ENCODE data around the gene DIPK1C.

DNA sequence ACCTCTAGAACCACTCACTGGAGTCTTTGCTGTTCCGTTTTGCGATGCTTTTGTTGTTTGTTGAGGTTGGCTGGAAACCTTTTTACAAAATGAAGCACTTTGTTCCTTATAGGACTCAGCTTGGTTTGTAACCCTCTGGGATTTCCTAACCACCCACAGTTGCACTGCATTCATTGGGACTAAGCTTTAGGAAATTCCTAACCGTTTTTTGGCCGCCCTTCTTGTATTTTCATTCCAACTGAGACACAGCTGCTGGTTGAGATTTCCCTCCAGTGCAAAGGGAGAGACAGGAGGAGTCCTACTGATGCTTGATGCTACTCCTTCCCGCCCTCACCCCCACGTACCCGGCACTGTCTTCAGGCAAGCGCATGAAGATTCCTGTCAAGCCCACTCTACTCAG lies 6.1 kb upstream of the DIPK1C start:
- TF ChIP-seq, protein P1, sequence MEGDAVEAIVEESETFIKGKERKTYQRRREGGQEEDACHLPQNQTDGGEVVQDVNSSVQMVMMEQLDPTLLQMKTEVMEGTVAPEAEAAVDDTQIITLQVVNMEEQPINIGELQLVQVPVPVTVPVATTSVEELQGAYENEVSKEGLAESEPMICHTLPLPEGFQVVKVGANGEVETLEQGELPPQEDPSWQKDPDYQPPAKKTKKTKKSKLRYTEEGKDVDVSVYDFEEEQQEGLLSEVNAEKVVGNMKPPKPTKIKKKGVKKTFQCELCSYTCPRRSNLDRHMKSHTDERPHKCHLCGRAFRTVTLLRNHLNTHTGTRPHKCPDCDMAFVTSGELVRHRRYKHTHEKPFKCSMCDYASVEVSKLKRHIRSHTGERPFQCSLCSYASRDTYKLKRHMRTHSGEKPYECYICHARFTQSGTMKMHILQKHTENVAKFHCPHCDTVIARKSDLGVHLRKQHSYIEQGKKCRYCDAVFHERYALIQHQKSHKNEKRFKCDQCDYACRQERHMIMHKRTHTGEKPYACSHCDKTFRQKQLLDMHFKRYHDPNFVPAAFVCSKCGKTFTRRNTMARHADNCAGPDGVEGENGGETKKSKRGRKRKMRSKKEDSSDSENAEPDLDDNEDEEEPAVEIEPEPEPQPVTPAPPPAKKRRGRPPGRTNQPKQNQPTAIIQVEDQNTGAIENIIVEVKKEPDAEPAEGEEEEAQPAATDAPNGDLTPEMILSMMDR (IDR thresholded peaks at IDR 0.05 in 2 of 3, conservative IDR thresholded peaks at IDR 0.05 in 1 of 3; ENCODE audit: control insufficient read depth in 2 of 3, extremely low read depth in 1 of 3, insufficient read depth in 1 of 3, low read depth in 3 of 3, low read length in 3 of 3), result no peak
- no peak for TF ChIP-seq SUPT20H (IDR thresholded peaks at IDR 0.05; ENCODE audit: borderline replicate concordance, control insufficient read depth, low read depth, low read length)
- TF ChIP-seq ZSCAN29 (IDR thresholded peaks at IDR 0.05), result no peak
- TF ChIP-seq, protein P2, sequence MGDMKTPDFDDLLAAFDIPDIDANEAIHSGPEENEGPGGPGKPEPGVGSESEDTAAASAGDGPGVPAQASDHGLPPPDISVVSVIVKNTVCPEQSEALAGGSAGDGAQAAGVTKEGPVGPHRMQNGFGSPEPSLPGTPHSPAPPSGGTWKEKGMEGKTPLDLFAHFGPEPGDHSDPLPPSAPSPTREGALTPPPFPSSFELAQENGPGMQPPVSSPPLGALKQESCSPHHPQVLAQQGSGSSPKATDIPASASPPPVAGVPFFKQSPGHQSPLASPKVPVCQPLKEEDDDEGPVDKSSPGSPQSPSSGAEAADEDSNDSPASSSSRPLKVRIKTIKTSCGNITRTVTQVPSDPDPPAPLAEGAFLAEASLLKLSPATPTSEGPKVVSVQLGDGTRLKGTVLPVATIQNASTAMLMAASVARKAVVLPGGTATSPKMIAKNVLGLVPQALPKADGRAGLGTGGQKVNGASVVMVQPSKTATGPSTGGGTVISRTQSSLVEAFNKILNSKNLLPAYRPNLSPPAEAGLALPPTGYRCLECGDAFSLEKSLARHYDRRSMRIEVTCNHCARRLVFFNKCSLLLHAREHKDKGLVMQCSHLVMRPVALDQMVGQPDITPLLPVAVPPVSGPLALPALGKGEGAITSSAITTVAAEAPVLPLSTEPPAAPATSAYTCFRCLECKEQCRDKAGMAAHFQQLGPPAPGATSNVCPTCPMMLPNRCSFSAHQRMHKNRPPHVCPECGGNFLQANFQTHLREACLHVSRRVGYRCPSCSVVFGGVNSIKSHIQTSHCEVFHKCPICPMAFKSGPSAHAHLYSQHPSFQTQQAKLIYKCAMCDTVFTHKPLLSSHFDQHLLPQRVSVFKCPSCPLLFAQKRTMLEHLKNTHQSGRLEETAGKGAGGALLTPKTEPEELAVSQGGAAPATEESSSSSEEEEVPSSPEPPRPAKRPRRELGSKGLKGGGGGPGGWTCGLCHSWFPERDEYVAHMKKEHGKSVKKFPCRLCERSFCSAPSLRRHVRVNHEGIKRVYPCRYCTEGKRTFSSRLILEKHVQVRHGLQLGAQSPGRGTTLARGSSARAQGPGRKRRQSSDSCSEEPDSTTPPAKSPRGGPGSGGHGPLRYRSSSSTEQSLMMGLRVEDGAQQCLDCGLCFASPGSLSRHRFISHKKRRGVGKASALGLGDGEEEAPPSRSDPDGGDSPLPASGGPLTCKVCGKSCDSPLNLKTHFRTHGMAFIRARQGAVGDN (IDR thresholded peaks at IDR 0.05), result no peak
- TF ChIP-seq RAD51 (IDR thresholded peaks at IDR 0.05), result no peak
- TF ChIP-seq ASH2L (IDR thresholded peaks at IDR 0.05; ENCODE audit: borderline replicate concordance, low read depth), result no peak
- no peak for TF ChIP-seq FOXM1 (IDR thresholded peaks at IDR 0.05; ENCODE audit: low read depth, low read length)
- no peak for TF ChIP-seq ZNF274 (IDR thresholded peaks at IDR 0.05; ENCODE audit: insufficient read depth, insufficient read length)
- TF ChIP-seq SREBF2 (IDR thresholded peaks at IDR 0.05; ENCODE audit: low read length), result no peak
